DND-41 (cell line): ENCODE results near the gene CLMP.
A peak's percentile ranks its signal among the peaks of the same experiment; 100 is the strongest.

ENCODE experiments used
- ATAC-seq: fragments of 200-7000 bp; cut with Tn5 transposase; 3 replicates; pipeline ENCODE4 v1.9.1; 2021; ENCODE audit warnings: low read depth; ENCODE audit not compliant: insufficient read depth
- DNase-seq: peaks from one replicate; pipeline ENCODE4 v3.0.0-alpha.2; 2020
- H2AFZ ChIP-seq: 2 replicates; pipeline ENCODE4 v1.6.0; 2012; ENCODE audit warnings: low read depth, low read length
- H3K27ac ChIP-seq: 2 replicates; pipeline ENCODE4 v1.5.1; 2012; ENCODE audit warnings: low read length, inconsistent platforms
- H3K27me3 ChIP-seq: fragments of 200-600 bp; sonication (generic); 2 replicates; pipeline ENCODE4 v1.6.0; 2012; ENCODE audit warnings: low read length, mild to moderate bottlenecking, inconsistent platforms; ENCODE audit not compliant: insufficient read depth, poor library complexity
- H3K36me3 ChIP-seq: 2 replicates; pipeline ENCODE4 v1.5.1; 2012; ENCODE audit warnings: low read length, inconsistent platforms; ENCODE audit not compliant: insufficient read depth
- H3K4me1 ChIP-seq: 2 replicates; pipeline ENCODE4 v1.5.1; 2012; ENCODE audit warnings: mild to moderate bottlenecking, low read length; ENCODE audit not compliant: insufficient read depth
- H3K4me2 ChIP-seq: 2 replicates; pipeline ENCODE4 v1.6.0; 2012; ENCODE audit warnings: mild to moderate bottlenecking, moderate library complexity, low read length, inconsistent platforms; ENCODE audit not compliant: insufficient read depth
- H3K4me3 ChIP-seq, 2 experiments: fragments of 200-600 bp in 1 of 2; shearing (Covaris generic) in 1 of 2; 2 replicates each; pipeline ENCODE4 v1.5.1; 2012 to 2016; ENCODE audit warnings: inconsistent platforms in 2 of 2, low read length in 2 of 2, mild to moderate bottlenecking in 2 of 2, low read depth in 1 of 2, moderate library complexity in 1 of 2
- H3K79me2 ChIP-seq: 2 replicates; pipeline ENCODE4 v1.6.0; 2012; ENCODE audit warnings: low read length, inconsistent platforms; ENCODE audit not compliant: insufficient read depth
- H3K9ac ChIP-seq: 2 replicates; pipeline ENCODE4 v1.6.0; 2012; ENCODE audit warnings: low read depth, mild to moderate bottlenecking, inconsistent platforms, low read length, moderate library complexity
- H3K9me3 ChIP-seq: 2 replicates; pipeline ENCODE4 v1.5.1; 2012; ENCODE audit warnings: low read length, moderate library complexity, mild to moderate bottlenecking, inconsistent platforms; ENCODE audit not compliant: insufficient read depth, severe bottlenecking
- H4K20me1 ChIP-seq: 2 replicates; pipeline ENCODE4 v1.6.0; 2012; ENCODE audit warnings: low read length; ENCODE audit not compliant: insufficient read depth
- EZH2 ChIP-seq: IDR thresholded peaks from 3 replicates; pipeline ENCODE4 v1.6.1; 2012; ENCODE audit warnings: borderline replicate concordance, low read depth, mild to moderate bottlenecking, moderate library complexity, low read length, inconsistent platforms; ENCODE audit not compliant: severe bottlenecking
- TF ChIP-seq, protein P1 (sequence below): IDR thresholded peaks from 2 replicates; pipeline ENCODE4 v1.5.1; 2012; ENCODE audit warnings: borderline replicate concordance, low read length, moderate library complexity, mild to moderate bottlenecking; ENCODE audit not compliant: poor library complexity, severe bottlenecking; ENCODE audit errors: extremely low read depth

Gene CLMP

DNA sequence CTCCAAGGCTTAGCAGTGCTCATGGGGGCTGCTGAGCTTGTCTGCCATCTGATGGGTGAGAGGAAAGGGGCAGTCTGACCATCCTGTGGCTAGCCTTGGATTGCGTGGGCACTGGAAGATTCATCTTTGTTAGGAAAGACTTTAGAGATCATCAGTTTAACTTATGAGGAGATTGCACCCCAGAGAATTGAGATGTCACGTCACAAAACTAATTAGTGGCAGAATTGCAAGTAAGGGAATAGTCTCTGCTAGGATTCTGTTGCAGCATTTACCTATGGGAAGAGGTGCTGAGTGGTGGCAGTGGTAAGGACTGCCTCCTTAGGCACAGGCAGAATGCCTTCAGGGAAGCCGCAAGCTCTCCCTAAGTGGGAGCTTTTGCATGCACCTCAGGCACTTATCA, 90.4 kb downstream of the CLMP start:
- no peak overlapping the region for H3K9ac ChIP-seq
- H2AFZ ChIP-seq, result no peak overlapping the region
- H4K20me1 ChIP-seq, result no peaks in the 10 kb centered on the region
- TF ChIP-seq, protein P1, sequence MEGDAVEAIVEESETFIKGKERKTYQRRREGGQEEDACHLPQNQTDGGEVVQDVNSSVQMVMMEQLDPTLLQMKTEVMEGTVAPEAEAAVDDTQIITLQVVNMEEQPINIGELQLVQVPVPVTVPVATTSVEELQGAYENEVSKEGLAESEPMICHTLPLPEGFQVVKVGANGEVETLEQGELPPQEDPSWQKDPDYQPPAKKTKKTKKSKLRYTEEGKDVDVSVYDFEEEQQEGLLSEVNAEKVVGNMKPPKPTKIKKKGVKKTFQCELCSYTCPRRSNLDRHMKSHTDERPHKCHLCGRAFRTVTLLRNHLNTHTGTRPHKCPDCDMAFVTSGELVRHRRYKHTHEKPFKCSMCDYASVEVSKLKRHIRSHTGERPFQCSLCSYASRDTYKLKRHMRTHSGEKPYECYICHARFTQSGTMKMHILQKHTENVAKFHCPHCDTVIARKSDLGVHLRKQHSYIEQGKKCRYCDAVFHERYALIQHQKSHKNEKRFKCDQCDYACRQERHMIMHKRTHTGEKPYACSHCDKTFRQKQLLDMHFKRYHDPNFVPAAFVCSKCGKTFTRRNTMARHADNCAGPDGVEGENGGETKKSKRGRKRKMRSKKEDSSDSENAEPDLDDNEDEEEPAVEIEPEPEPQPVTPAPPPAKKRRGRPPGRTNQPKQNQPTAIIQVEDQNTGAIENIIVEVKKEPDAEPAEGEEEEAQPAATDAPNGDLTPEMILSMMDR, result no peak
- TF ChIP-seq EZH2, result no peak
- H3K79me2 ChIP-seq, result no peaks in the 10 kb centered on the region
- ATAC-seq (no peak), DNase-seq (no peak)
- no peak overlapping the region for H3K27ac ChIP-seq
- H3K36me3 ChIP-seq, result no peaks in the 10 kb centered on the region
- no peaks in the 10 kb centered on the region for H3K9me3 ChIP-seq
- H3K27me3 ChIP-seq, result no peaks in the 10 kb centered on the region
- H3K4me1 ChIP-seq, result no peaks in the 10 kb centered on the region
- no peak overlapping the region for H3K4me3 ChIP-seq
- H3K4me2 ChIP-seq, result no peak overlapping the region

DNA sequence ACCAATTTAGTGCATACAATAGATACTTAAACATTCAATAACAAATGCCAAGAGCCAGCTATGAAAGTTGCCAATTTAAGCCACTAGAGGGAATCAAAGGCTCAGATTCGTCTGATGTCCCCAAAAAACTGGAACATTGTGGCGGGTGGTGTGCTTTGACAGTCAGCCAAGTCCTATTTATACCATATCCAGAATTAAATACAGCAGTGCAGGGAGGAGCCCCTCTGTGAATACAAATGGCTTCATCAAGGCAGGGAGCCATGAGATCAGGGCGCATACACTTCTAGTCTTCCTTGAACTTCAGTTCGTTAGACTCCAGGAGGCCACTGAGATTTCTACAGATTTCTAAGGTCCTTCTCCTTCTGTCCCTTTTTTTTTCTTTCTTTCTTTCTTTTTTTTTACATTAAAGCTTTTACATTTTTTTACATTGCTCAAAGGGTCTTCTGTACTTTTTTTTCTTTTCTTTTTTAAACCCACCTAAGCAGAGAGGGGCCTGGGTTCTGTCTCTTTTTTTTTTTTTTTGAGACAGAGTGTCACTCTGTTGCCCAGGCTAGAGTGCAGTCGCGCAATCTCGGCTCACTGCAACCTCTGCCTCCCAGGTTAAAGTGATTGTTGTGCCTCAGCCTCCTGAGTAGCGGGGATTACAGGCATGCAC, 91.6 kb downstream of the CLMP start:
- Histone ChIP-seq H4K20me1 (no peaks in the 10 kb centered on the region), H3K4me2 (no peak overlapping the region), H3K9me3 (no peaks in the 10 kb centered on the region), H3K27me3 (no peaks in the 10 kb centered on the region), H3K9ac (no peak overlapping the region), H3K27ac (no peak overlapping the region), H3K36me3 (no peaks in the 10 kb centered on the region), H2AFZ (no peak overlapping the region), H3K4me3 (no peak overlapping the region), H3K79me2 (no peaks in the 10 kb centered on the region), H3K4me1 (no peaks in the 10 kb centered on the region)
- no peak for TF ChIP-seq EZH2
- TF ChIP-seq, protein P1, result peak; percentile 63
- DNase-seq (peak; percentile 17), ATAC-seq (peak; percentile 62)

DNA sequence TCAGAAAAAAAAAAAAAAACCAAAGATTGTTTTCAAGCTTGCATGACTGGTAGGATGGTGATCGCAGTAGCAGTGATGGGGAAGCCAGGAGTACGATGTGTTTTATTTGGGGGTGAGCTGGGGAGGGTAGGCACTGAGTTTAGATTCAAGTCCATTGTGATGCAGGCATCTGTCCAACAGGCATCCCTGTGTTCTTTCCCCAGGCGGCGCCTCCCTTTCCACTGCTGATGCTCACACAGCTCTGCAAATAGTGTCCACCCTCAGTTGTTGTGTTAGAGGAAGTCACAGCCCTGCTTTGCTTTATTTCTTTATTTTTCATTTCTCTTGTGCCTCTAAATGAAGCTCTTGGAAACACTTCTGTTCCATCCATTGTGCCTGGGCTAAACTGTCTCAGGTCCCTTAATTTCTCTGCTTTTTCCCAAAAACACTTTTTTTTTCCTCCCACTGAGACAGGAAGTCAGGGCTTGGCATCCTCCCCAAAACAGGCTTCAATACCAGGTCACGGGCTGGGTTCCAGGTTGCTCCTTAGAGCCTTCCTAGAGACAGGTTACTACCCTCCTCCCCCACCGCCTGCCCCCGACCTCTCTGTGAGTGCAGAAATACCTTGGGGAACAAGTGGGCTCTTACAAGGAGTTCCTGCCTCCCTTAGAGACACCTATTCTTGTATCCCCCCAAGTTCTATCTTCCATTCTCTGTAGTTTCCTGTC, 94.5 kb downstream of the CLMP start:
- no peaks in the 10 kb centered on the region for H3K4me1 ChIP-seq
- H4K20me1 ChIP-seq, result no peaks in the 10 kb centered on the region
- ATAC-seq (no peak), DNase-seq (no peak)
- no peak overlapping the region for H3K4me3 ChIP-seq
- no peaks in the 10 kb centered on the region for H3K9me3 ChIP-seq
- no peak overlapping the region for H3K9ac ChIP-seq
- no peak overlapping the region for H2AFZ ChIP-seq
- no peak overlapping the region for H3K4me2 ChIP-seq
- H3K27ac ChIP-seq, result no peak overlapping the region
- no peaks in the 10 kb centered on the region for H3K36me3 ChIP-seq
- TF ChIP-seq, protein P1, result no peak
- TF ChIP-seq EZH2, result no peak
- no peaks in the 10 kb centered on the region for H3K79me2 ChIP-seq
- peaks cover 7% of the 10 kb centered on the region for H3K27me3 ChIP-seq
